DND-41 (cell line): ENCODE measurements around the gene SH3TC2.

Experiments
- ATAC-seq: fragments of 200-7000 bp; cut with Tn5 transposase; 3 replicates; pipeline ENCODE4 v1.9.1; 2021; ENCODE audit warnings: low read depth; ENCODE audit not compliant: insufficient read depth
- DNase-seq: peaks from one replicate; pipeline ENCODE4 v3.0.0-alpha.2; 2020
- H2AFZ ChIP-seq: 2 replicates; pipeline ENCODE4 v1.6.0; 2012; ENCODE audit warnings: low read depth, low read length
- H3K27ac ChIP-seq: 2 replicates; pipeline ENCODE4 v1.5.1; 2012; ENCODE audit warnings: low read length, inconsistent platforms
- H3K27me3 ChIP-seq: fragments of 200-600 bp; sonication (generic); 2 replicates; pipeline ENCODE4 v1.6.0; 2012; ENCODE audit warnings: low read length, mild to moderate bottlenecking, inconsistent platforms; ENCODE audit not compliant: insufficient read depth, poor library complexity
- H3K36me3 ChIP-seq: 2 replicates; pipeline ENCODE4 v1.5.1; 2012; ENCODE audit warnings: low read length, inconsistent platforms; ENCODE audit not compliant: insufficient read depth
- H3K4me1 ChIP-seq: 2 replicates; pipeline ENCODE4 v1.5.1; 2012; ENCODE audit warnings: mild to moderate bottlenecking, low read length; ENCODE audit not compliant: insufficient read depth
- H3K4me2 ChIP-seq: 2 replicates; pipeline ENCODE4 v1.6.0; 2012; ENCODE audit warnings: mild to moderate bottlenecking, moderate library complexity, low read length, inconsistent platforms; ENCODE audit not compliant: insufficient read depth
- H3K4me3 ChIP-seq, 2 experiments: fragments of 200-600 bp in 1 of 2; shearing (Covaris generic) in 1 of 2; 2 replicates each; pipeline ENCODE4 v1.5.1; 2012 to 2016; ENCODE audit warnings: inconsistent platforms in 2 of 2, low read length in 2 of 2, mild to moderate bottlenecking in 2 of 2, low read depth in 1 of 2, moderate library complexity in 1 of 2
- H3K79me2 ChIP-seq: 2 replicates; pipeline ENCODE4 v1.6.0; 2012; ENCODE audit warnings: low read length, inconsistent platforms; ENCODE audit not compliant: insufficient read depth
- H3K9ac ChIP-seq: 2 replicates; pipeline ENCODE4 v1.6.0; 2012; ENCODE audit warnings: low read depth, mild to moderate bottlenecking, inconsistent platforms, low read length, moderate library complexity
- H3K9me3 ChIP-seq: 2 replicates; pipeline ENCODE4 v1.5.1; 2012; ENCODE audit warnings: low read length, moderate library complexity, mild to moderate bottlenecking, inconsistent platforms; ENCODE audit not compliant: insufficient read depth, severe bottlenecking
- H4K20me1 ChIP-seq: 2 replicates; pipeline ENCODE4 v1.6.0; 2012; ENCODE audit warnings: low read length; ENCODE audit not compliant: insufficient read depth
- CTCF ChIP-seq: IDR thresholded peaks from 2 replicates; pipeline ENCODE4 v1.5.1; 2012; ENCODE audit warnings: borderline replicate concordance, low read length, moderate library complexity, mild to moderate bottlenecking; ENCODE audit not compliant: poor library complexity, severe bottlenecking; ENCODE audit errors: extremely low read depth
- EZH2 ChIP-seq: IDR thresholded peaks from 3 replicates; pipeline ENCODE4 v1.6.1; 2012; ENCODE audit warnings: borderline replicate concordance, low read depth, mild to moderate bottlenecking, moderate library complexity, low read length, inconsistent platforms; ENCODE audit not compliant: severe bottlenecking

Gene SH3TC2

GRCh38 chr5:149002053-149002452, 60.8 kb downstream of the SH3TC2 start:
- no peaks in the 10 kb centered on the region for H4K20me1 ChIP-seq
- H3K27ac ChIP-seq: no peak overlapping the region
- H3K4me1 ChIP-seq: no peaks in the 10 kb centered on the region
- DNase-seq (no peak), ATAC-seq (no peak)
- H2AFZ ChIP-seq: no peak overlapping the region
- no peaks in the 10 kb centered on the region for H3K27me3 ChIP-seq
- H3K79me2 ChIP-seq: no peaks in the 10 kb centered on the region
- H3K4me3 ChIP-seq: no peak overlapping the region
- H3K9ac ChIP-seq: no peak overlapping the region
- TF ChIP-seq EZH2 (no peak), CTCF (no peak)
- H3K36me3 ChIP-seq: no peaks in the 10 kb centered on the region
- H3K9me3 ChIP-seq: no peaks in the 10 kb centered on the region
- no peak overlapping the region for H3K4me2 ChIP-seq

GRCh38 chr5:149001162-149001561, 61.7 kb downstream of the SH3TC2 start:
- H3K36me3 ChIP-seq: no peaks in the 10 kb centered on the region
- no peak overlapping the region for H3K27ac ChIP-seq
- H3K4me3 ChIP-seq: no peak overlapping the region
- H3K27me3 ChIP-seq: no peaks in the 10 kb centered on the region
- no peak overlapping the region for H3K9ac ChIP-seq
- no peak overlapping the region for H3K4me2 ChIP-seq
- H3K9me3 ChIP-seq: no peaks in the 10 kb centered on the region
- H3K79me2 ChIP-seq: no peaks in the 10 kb centered on the region
- TF ChIP-seq CTCF: no peak
- TF ChIP-seq EZH2: no peak
- H3K4me1 ChIP-seq: no peaks in the 10 kb centered on the region
- ATAC-seq: no peak
- no peak for DNase-seq
- H4K20me1 ChIP-seq: no peaks in the 10 kb centered on the region
- no peak overlapping the region for H2AFZ ChIP-seq

- Histone ChIP-seq H3K79me2 (no peaks in the 10 kb centered on the region), H3K27ac (no peak overlapping the region), H3K36me3 (no peaks in the 10 kb centered on the region), H3K4me2 (no peak overlapping the region), H4K20me1 (no peaks in the 10 kb centered on the region), H2AFZ (no peak overlapping the region), H3K4me3 (no peak overlapping the region), H3K4me1 (no peaks in the 10 kb centered on the region), H3K9me3 (no peaks in the 10 kb centered on the region), H3K9ac (no peak overlapping the region), H3K27me3 (no peaks in the 10 kb centered on the region)
- ATAC-seq (no peak), DNase-seq (no peak)
- TF ChIP-seq EZH2: no peak
- TF ChIP-seq CTCF: no peak
Observed at GRCh38 chr5:148999741-149000140, 63.1 kb downstream of the SH3TC2 start.
